ENCODE results near the gene RFX2.

GRCh38 chr19:5993201-5993600 is 117.1 kb downstream of the RFX2 start:
- TF ChIP-seq CTCF (IDR thresholded peaks at IDR 0.05) (no peak), POLR2A (IDR thresholded peaks at IDR 0.05) (no peak)
